Activated T-cell treated with anti-CD3 and anti-CD28 coated beads for 1 hour (primary cell): ENCODE measurements around the gene ME3.
"Not testable (repeated sequence)": the region's sequence is repeated elsewhere in the genome, so short reads cannot be mapped to it uniquely, and the experiment has no call there.

ENCODE experiments used
- DNase-seq: peaks from one replicate; pipeline ENCODE4 v3.0.0-alpha.2; 2020; ENCODE audit warnings: low read depth

ME3 gene

DNA sequence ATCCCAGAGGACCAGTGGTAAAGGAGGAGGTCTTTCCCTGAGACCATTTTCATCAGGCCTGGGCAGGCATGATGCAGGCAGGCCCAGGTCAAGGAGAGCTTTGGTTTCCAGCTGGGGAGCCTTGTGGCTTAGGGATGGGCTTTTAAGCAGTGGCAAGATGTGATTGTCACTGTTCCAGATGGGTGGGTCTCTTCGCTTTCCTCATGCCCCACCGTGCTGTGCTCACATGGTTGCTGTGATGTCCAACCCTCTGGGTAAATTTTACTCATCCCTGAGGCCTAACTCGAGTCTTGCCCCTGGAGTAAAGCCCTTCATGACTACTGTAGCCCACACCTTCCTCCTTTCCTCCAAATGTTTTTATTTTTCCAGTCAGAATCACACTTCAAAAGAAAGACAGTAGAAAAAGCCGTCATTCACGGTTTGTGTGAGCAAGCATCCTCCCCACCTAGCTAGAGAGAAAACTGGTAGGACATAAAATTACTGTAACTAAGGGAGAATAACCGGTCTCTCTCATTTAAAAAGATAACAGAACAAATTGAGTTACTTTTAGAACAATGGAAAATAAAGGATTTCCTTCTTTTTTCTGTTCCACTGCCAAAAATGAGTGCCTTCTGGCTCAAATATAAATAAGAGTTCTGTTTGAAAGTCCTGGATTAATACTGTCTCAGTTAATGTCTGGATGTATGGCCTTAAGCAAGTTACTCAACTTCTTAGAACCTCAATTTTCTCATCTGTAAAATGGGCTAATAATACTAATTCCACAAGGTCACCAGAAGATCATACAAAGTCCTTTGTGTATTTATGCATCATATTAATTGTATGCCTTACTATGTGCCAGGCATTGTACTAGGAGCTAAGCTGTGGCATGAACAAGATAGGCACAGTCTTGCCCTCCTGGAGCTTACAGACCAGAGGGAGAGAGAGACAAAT lies 84.9 kb downstream of the ME3 start:
- no peak for DNase-seq

DNA sequence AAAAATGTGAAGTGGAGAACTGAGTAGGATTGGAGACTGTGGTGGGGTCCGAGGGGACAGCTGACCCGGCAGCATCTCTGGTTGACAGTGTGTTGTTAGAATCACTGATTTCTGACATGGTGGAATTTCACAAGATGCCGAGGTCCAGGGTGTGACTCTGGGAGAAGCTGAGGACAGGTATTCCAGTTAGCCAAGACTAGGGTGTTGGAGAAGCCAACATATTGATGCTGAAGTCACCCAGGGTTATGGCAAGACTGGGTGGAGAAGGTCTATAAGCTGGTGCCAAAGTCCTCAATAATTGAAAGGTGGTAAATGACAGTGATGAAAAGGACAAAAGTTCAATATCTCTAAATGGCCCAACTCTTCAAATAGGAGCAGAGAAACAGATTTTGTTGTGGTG lies 86.1 kb downstream of the ME3 start:
- no peak for DNase-seq

DNA sequence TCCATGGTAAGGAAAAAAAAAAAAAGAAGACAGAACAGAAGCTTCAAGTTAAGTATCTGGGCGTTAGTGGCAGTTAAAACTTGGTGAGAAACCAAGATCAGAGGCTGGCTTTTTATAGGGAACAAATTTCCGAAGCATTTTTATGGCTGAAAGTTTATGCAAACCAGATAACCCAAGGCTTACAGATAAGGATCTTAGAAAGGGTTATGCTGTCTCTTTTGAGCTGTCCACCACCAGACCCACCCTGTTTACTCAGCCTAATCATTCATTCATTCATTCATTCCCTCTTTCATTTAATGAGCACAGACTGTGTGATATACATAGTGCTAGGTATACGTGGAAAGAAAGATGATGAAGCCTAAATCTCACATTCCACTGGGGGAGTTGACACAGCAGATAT lies 89.5 kb downstream of the ME3 start:
- no peak for DNase-seq

DNA sequence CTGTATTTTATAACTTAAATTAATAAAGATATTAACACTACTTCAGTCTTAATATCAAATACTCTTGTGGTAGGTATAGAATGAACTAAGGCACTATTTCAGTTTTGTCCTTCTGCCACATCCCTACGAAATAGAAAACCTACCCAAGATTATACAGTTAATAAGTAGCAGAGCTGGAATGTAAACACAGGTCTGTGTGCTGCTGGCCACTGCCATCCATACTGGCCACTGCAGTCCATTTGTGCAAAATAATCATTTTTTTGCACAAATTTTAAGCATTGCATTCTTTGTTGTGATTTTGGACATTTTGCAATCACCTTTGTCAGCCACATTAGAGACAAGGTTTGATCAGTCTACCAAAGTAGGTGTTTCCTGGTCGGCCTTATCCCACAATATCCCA lies 91.9 kb downstream of the ME3 start:
- DNase-seq: no peak

DNA sequence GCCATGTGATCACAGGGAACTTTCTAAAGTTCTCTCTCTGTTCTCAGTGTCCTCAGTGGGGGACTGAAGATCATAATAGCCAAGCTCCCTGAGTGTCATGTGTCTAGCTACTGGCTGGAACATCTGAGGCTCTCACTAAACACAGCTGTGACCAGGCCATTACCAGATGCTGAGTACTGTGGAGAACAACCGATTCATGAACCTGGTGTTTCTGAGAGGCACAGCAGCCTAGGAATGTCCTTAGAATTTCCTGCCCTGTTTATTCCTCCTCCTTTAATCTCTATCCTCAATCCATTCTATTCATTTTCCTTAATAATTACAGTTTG lies 93.0 kb downstream of the ME3 start:
- DNase-seq: no peak

DNA sequence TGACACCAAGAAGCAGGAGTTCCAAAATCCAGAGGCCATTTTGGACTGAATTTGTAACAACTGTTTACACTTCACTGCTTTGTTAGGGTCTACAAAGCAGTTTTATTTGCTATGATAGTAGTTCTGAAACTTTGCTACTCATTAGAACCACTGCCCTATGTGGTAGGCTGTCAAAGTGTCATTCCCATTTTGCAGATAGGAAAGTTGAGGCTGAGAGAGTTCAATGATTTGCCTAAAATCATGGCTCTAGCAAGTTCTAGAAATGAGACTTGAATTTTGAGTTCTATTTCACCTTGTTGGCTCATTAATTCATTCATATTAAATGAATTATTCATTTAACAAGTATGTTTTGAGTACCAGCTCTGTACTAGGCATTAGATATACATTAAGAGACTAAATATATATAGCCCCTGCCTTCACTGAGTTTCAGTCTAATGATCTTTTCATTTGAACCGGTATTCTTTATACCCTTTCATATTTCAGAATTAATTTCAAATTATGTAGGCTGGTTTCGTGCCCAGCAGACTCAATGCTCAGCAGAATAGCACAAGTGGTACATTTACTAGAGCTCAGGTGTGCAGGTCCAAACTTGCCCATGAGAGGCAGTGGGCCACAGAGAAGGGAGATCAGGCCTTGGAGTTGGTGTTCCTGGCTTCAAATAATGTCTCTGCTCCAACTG lies 93.5 kb downstream of the ME3 start:
- DNase-seq: no peak

DNA sequence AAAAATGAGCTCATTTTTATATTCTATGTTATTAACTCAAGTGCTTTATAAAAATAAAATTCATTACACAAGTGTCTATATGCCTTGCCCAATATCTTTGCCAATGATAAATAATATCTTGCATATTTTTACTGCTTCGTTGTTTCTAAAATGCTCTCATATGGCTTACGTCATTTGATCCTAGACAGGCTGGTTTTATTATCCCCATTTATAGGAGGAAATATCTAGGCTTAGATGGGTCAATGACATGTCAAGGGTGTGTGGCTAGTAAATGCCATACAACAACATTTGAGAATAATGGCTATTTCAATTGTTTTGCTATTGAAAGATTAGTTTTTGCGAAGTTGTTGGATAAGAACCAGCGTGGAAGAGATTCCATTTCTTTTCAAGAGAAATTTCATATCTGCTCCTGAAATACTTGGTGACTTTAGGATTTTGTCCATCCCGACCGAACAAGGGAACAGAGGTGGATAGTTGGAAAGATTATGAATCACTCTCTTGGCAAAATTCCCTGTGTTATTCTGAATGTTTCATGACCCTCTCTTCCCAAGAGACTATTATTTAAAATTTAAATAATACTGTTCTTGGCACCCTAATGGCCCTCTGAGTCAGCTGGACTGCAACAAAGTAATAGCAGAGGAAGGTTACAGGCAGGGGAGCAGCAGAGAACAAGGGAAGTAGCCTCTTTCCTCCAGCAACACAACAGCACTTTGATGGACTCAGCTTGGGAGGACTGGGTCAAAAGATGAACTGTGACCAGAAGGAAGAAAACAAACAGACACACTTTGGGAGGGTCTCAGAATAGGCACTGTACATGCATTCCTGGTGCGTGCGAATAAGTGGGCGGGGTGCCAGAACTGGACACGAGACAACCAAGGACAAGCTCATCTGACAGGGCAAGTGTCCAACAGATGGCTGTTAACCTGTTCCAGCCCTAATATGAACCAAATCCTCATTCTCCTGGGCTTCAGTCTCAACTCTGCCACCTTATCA lies 94.5 kb downstream of the ME3 start:
- no peak for DNase-seq

DNA sequence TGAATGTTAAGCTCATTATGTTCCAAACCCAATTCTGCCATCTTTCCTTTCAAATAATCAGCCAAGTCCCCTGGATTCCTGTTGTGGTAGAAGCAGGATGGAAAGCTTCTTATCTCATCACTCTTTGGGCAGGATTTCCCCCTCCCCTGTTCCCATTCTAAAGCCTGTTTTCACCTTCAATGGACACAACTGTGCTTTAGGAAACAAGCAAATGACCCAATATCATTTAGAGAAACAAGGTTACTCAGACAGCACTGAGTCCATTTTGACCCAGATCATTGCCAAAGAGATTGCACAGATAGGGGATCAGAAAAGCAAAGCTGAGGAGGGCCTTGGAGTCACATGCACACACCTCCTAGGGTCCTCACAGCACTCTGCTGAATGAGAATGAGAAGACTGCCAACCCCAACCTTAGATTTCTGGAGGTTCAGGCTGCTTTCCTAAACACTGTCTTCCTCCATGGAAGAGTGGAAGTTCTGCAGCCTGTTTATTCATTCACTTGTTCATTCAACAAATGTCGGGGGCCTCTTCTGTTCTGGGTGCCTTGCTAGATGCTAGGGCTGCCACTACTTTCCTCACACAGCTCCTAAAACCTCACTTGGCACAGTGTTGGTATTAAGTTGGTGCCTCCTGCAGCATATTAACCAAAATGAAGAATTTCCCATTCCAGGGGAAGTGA lies 95.3 kb downstream of the ME3 start:
- no peak for DNase-seq

DNA sequence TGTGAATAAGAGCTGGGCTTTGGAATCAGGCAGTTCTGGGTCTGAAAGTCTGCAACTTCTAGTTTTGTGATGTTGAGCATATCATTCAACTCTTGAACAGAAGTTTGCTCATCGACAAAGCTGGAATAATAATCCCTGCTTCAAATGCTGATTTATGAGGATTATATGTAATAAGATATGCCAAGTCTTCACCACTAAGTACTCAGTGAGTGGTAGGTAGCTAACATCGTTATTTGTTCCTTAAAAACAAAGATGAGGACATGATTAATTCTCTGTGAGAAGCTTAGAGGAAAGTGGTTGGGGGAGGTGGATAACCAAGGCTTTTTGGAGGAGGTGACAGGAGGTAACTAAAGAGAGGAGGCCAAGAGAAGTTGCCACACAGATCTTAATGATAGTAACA lies 96.5 kb downstream of the ME3 start:
- DNase-seq: no peak

DNA sequence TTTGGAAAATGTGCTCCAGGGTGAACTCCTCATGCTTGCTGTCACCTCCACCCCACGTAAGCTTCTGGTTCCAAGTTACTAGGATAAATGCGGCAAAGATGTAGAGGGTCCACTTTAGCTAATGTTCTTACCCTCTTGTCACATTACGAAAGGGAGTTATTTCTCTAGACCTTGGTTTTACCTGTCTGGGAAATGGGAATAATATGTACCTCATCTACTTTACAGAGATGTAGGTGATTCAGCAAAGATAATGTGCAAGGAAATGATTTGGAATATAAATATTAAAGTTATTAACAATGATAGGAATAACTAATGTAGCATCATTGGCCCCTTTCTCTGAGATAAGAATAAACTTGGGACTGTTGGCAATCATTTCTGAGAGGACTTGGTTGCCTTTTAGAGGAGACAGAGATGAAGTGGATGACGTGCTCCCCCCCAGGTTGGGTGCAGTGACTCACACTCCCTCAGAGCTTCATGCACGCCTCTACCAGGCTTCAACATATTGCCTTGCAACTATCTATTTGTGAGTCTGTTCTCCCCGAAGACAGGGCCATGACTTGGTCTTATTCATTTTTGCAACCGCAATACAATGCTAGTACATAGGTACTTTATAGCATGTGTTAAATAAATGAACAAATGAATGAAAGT lies 97.1 kb downstream of the ME3 start:
- no peak for DNase-seq

DNA sequence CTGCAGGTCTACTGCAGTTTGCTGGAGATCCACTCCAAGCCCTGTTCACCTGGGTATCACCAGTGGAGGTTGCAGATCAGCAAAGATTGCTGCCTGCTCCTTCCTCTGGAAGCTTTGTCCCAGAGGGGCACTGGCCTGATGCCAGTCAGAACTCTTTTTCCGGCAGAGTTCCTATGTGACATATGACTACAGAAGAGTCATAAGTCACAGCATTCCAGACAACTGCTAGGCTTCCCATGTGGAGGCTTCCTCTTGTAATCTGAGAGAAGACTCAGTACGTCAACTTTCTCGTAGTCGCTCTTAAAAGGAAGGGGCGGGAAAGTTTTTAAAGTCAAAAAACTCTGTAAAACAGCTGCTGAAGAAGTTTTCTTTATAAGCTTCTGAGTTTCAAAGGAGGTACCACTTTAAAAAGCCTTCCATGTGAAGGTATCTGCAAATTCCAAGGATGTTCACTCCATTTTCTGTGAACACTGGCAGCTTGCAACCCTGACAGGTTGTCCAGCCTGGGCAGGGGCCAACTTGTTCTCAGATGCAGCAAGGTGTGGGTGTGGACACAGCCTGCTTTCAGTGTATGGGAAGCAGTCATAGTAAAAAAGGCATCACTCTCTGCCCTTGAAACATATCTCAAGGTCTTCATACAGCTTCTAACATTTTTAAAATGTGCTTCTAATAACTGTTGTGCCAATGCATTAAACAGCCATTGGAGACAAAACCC lies 97.8 kb downstream of the ME3 start:
- no peak for DNase-seq

DNA sequence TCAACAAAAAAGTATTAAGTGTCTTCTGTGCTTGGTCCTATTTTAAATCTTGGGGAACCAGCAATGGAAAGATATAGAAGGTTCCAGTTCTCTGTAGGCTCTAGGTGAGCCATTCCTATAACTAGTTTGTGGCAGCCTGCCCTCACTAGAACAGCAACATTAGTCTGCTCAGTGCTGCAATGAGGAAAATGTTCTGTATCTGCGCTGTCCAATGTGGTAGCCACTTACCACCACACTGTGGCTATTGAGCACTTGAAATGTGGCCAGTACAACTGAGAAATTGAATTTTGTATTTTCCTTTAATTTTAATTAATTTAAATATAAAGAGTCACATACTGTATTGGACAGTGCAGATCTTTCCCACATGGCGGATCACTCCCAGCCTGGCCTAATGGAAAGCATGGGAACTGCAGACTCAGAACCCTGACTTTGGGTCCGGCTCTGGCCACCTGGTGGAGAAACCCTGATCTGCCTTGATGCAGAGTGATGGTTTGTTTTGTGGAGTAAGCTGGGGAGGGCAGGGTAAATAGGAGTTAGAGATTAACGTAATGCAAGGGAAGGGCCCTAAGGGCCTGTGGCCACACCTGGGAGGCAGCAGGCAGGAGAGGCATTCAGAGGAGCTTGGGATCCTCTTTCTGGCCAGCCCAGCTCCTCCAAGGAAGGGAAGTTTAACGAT lies 101.0 kb downstream of the ME3 start:
- no peak for DNase-seq

DNA sequence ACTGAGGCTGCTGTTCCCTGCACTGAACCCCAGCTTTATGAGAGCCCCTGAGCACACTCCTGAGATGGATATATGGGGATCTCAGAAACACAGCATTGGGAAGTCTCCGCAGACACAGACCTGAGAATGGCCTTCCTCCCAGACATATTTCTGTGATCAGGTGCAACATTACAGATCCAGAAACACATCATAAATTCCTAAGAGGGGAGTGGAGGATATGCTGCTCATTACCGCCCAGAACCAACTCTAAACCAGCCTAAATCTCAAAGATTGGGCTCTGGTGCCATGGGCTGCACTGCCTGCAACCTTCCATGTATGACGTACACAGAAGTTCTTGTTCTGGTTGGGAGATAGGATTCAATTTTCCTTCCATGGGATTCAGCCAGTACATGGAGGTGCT lies 102.0 kb downstream of the ME3 start:
- no peak for DNase-seq

DNA sequence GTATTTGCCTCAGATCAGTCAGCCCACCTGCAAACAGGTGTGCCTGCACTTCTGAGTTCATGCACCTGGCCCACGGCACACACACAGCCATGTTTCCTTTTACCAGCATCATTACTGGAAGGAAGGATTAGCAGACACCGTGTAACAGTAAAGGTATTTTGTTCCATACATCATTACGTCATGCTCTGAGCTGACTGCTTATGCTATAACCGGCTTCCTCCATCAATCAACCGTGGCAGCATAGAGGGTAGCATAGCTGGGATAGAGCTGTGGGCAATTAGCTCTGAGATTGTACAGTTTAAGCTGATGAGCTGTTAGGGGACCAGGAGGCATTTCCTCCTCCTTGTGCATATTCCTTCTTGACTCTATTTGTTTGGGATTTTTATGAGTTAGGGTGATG lies 102.4 kb downstream of the ME3 start:
- no peak for DNase-seq

DNA sequence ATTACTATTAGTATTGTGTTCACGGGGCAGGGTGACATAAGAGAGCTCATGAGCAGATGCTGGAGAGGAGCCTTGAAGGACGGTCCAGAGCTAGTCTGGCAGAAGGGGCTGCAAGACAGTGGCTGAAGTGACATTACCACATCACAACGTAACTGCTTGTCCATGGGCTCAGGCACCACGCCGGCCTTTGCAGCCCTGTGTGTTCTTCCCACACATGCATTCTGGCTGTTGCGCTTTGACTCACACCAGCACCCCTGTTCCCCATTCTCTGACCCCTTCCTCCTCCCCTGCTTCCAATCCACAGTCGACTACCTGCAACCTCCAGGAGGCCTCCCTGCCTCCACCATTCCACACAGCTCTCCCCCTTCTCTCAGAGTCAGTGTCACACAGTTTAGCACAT lies 103.3 kb downstream of the ME3 start:
- no peak for DNase-seq

DNA sequence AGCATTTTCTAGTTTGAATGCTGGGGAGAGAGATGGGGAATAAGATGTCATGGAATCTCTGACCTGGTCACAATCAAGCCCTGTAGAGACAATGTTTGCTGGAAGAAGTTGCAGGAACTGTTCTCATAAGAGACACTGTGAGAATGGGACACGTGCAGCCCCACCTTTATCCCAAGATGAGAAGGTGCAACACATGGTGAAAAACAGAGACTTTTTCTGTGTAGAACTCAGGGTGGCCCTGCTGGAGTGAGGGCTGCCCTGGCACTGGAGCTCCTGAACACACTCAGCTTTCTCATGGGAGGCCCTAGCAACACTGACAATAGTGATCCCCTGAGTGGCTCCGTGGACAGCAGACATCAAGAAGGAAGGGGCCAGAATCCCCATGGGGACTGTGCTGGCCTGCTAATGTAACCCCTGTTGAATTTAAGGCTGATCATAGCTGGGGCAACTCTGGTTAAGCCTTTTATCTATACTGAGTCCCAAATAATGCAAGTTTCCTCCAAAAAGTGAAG lies 106.6 kb downstream of the ME3 start:
- no peak for DNase-seq

DNA sequence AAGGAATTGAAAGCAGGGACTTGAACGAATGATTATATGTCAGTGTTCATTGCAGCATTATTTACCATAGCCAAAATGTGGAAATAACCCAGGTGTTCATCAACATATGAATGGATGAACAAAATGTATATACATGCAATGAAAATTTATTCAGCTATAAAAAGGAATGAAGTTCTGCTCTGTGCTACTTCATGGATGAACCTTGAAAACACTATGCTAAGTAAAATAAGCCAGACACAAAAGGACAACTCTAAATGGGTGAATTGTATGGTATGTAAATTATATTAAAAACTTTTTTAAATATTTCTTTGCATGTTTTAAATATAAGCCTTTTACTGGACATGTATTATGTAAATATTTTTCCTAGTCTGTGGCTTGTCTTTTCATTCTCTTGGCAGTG lies 107.0 kb downstream of the ME3 start:
- DNase-seq: no peak

DNA sequence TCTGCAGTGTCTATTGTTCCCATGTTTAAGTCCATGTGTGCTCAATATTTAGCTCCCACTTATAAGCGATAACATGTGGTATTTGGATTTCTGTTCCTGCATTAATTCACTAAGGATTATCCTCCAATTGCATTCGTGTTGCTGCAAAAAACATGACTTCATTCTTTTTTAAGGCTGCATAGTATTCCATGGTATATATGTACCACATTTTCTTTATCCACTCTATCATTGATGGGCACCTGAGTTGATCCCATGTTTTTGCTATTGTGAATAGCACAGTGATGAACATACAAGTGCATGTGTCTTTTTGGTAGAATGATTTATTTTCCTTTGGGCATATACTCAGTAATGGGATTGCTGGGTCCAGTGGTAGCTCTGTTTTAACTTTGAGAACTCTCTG lies 109.6 kb downstream of the ME3 start:
- not testable (repeated sequence) for DNase-seq

DNA sequence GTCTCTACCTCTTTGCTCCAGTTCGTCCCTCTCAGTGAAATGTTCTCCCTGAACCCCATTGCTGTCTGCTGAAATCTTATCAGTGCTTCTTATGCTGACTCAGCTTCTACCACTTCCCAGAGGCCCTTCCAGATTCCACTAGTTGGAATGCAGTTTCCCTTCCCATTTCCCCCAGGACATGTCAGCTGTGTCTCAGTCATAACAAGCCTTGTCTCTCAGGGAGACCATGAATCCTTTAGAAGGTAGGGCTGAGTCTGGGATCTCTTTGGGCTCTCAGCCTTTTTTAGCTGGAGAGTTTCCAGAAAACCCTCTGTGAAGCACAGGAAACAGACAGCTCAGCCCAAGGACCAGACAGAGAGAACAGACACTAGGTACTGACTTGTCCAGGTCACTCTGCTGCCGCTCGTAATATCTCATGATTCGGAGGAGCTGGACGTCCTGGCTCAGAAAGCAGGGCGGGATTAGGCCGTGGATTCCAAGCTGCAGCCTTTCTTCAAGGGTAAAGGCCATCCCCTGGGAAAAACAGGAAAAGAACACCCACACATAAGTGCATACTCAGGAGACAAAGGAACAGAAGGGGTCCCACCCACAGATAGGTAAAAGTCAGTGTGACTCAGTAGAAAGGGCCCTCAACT lies 113.0 kb downstream of the ME3 start:
- no peak for DNase-seq

DNA sequence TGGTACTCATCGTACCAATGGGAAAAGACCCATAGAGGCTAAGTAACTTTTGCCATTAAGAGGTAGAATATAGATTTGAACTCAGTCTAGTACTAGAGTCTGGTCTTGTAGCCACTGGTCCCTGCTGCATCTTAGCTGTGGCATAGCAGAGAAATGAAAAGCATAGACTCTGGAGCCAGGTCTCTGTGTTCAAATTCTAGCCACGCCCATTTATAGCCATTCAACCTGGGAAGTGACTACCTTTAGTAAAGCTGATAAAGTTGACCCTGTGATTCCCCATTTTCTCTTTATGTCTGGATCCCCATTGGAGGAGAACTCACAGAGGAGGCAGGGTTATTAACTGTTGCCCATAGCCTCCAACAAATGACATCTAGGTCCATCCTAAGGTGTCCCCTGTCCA lies 113.6 kb downstream of the ME3 start:
- DNase-seq: no peak
